Smooth muscle cell (in vitro differentiated cells): ENCODE results near the gene PIP5K1A. TPM values are rescaled to one million over a fixed set of nuclear protein-coding genes. Genes with fewer than 3 reads are reported as not detected.
A peak's percentile ranks its signal among the peaks of the same experiment; 100 is the strongest.

ENCODE experiments used
- DNase-seq: peaks from one replicate; lab custom pipeline; 2025; ENCODE audit not compliant: unreplicated experiment; lab: John Stamatoyannopoulos, UW
- H2AFZ ChIP-seq: fragments of 200-600 bp; sonication (generic); 2 replicates; pipeline ENCODE4 v1.6.0; 2016; ENCODE audit warnings: antibody characterized with exemption, low read depth, mild to moderate bottlenecking
- H3F3A ChIP-seq: fragments of 200-600 bp; sonication (generic); 2 replicates; pipeline ENCODE4 v1.6.0; 2017; ENCODE audit warnings: antibody characterized with exemption, low read depth
- H3K27ac ChIP-seq: fragments of 200-600 bp; sonication (generic); 2 replicates; pipeline ENCODE4 v1.5.1; 2016; ENCODE audit warnings: low read depth, mild to moderate bottlenecking
- H3K27me3 ChIP-seq: fragments of 200-600 bp; sonication (generic); 2 replicates; pipeline ENCODE4 v1.6.1; 2016; ENCODE audit warnings: low read depth, mild to moderate bottlenecking
- H3K36me3 ChIP-seq: fragments of 200-600 bp; sonication (generic); 2 replicates; pipeline ENCODE4 v1.5.1; 2016; ENCODE audit warnings: low read depth
- H3K4me1 ChIP-seq: fragments of 200-600 bp; sonication (generic); 2 replicates; pipeline ENCODE4 v1.5.1; 2016; ENCODE audit warnings: low read depth
- H3K4me2 ChIP-seq: fragments of 200-600 bp; sonication (generic); 2 replicates; pipeline ENCODE4 v1.6.0; 2016; ENCODE audit warnings: mild to moderate bottlenecking
- H3K4me3 ChIP-seq: fragments of 200-600 bp; sonication (generic); 2 replicates; pipeline ENCODE4 v1.5.1; 2016; ENCODE audit warnings: mild to moderate bottlenecking
- H3K79me2 ChIP-seq: fragments of 200-600 bp; sonication (generic); 2 replicates; pipeline ENCODE4 v1.6.0; 2016; ENCODE audit warnings: low read depth, mild to moderate bottlenecking
- H3K9ac ChIP-seq: fragments of 200-600 bp; sonication (generic); 2 replicates; pipeline ENCODE4 v1.6.0; 2016; ENCODE audit warnings: low read depth
- H3K9me3 ChIP-seq: fragments of 200-600 bp; sonication (generic); replicated peaks from 2 replicates; pipeline ENCODE4 v1.5.1; 2016; ENCODE audit warnings: low read depth
- H4K20me1 ChIP-seq: fragments of 200-600 bp; sonication (generic); 2 replicates; pipeline ENCODE4 v1.6.0; 2016; ENCODE audit warnings: low read depth
- CTCF ChIP-seq: fragments of 200-600 bp; sonication (generic); IDR thresholded peaks from 2 replicates; pipeline ENCODE4 v1.5.1; 2017; ENCODE audit warnings: borderline replicate concordance, mild to moderate bottlenecking, antibody characterized with exemption; ENCODE audit not compliant: insufficient read depth, poor library complexity, severe bottlenecking
- WGBS: methylation state at CpG from one replicate; pipeline ENCODE4 v1.1.7; 2016; ENCODE audit warnings: low lambda C conversion rate; 5-methylcytosine and 5-hydroxymethylcytosine counted together
- polyA plus RNA-seq: library from polyadenylated mRNA; unstranded; fragments of >200 nt; fragmentation: Nextera tagmentation; extraction: Ambion mirVana; gene quantifications from 2 replicates; pipeline ENCODE4 v1.2.1, GENCODE V29; 2016
- total RNA-seq: library from RNA; depleted of rRNA; stranded (reverse); fragments of >200 nt; gene quantifications from 2 replicates; pipeline ENCODE4 v1.2.3, GENCODE V29; 2014

PIP5K1A gene
- total and polyA plus RNA-seq, 2 experiments from 2014 or later: 24.1 to 78.2 TPM

- Histone ChIP-seq H3K36me3 (no peaks in the 10 kb centered on the region), H4K20me1 (no peaks in the 10 kb centered on the region), H3F3A (no peaks in the 10 kb centered on the region), H3K27ac (no peak overlapping the region), H3K27me3 (no peaks in the 10 kb centered on the region), H3K4me3 (no peak overlapping the region), H3K79me2 (no peaks in the 10 kb centered on the region), H3K4me2 (no peak overlapping the region), H3K9ac (no peak overlapping the region), H3K4me1 (peaks cover 3% of the 10 kb centered on the region), H2AFZ (no peak overlapping the region), H3K9me3 (no peaks in the 10 kb centered on the region)
- no peak for DNase-seq
- TF ChIP-seq CTCF: no peak
- 87% methylated on average over 2 of the region's 2 CpGs for WGBS
Observed at GRCh38 chr1:151277249-151277648, 78.9 kb downstream of the PIP5K1A start.

GRCh38 chr1:151281225-151281968, 83.0 kb downstream of the PIP5K1A start:
- peak overlapping the region; percentile 93 for H3K27ac ChIP-seq
- H3K4me3 ChIP-seq: peak overlapping the region; percentile 84
- peak; percentile 4 for TF ChIP-seq CTCF
- H4K20me1 ChIP-seq: peaks cover 32% of the 10 kb centered on the region
- H3K27me3 ChIP-seq: no peaks in the 10 kb centered on the region
- no peaks in the 10 kb centered on the region for H3K36me3 ChIP-seq
- WGBS: 1% methylated on average over 47 of the region's 48 CpGs
- H3K4me1 ChIP-seq: peaks cover 13% of the 10 kb centered on the region
- H3K4me2 ChIP-seq: peak overlapping the region; percentile 79
- H3K9me3 ChIP-seq: no peaks in the 10 kb centered on the region
- H2AFZ ChIP-seq: no peak overlapping the region
- DNase-seq: peak; percentile 96
- peaks cover 22% of the 10 kb centered on the region for H3K79me2 ChIP-seq
- H3K9ac ChIP-seq: peak overlapping the region; percentile 89
- H3F3A ChIP-seq: no peaks in the 10 kb centered on the region

- Histone ChIP-seq H3K9me3 (no peaks in the 10 kb centered on the region), H3K27me3 (no peaks in the 10 kb centered on the region), H3K4me3 (peak within 1 kb of the TSS; percentile 84), H3K9ac (peak within 1 kb of the TSS; percentile 89), H2AFZ (no peak within 1 kb of the TSS), H3K36me3 (no peaks in the 10 kb centered on the region), H3K4me2 (peak within 1 kb of the TSS; percentile 96), H3K4me1 (peaks cover 13% of the 10 kb centered on the region), H3K79me2 (peaks cover 22% of the 10 kb centered on the region), H3K27ac (peak within 1 kb of the TSS; percentile 93), H4K20me1 (peaks cover 40% of the 10 kb centered on the region), H3F3A (no peaks in the 10 kb centered on the region)
- WGBS: 1% methylated on average over 53 of the region's 74 CpGs
- DNase-seq: peak; percentile 96
- no peak for TF ChIP-seq CTCF
Observed at GRCh38 chr1:151281969-151282882, 83.9 kb downstream of the PIP5K1A start, which contains the start of gene ZNF687. TSS of gene ZNF687 (plus strand) at chr1:151282299. CDS start at chr1:151286292, 3,993 bp downstream.
